ENCODE data around the gene AP5B1. TPM values are rescaled to one million over a fixed set of nuclear protein-coding genes. Genes with fewer than 3 reads are reported as not detected.
"Not testable (repeated sequence)": the region's sequence is repeated elsewhere in the genome, so short reads cannot be mapped to it uniquely, and the experiment has no call there.

Gene AP5B1
- polyA plus RNA-seq, 6 donors from 2014 or later = 3.4 to 17.2 (median 9.6) TPM

GRCh38 chr11:65762169-65762568 lies 18.6 kb downstream of the AP5B1 start:
- not testable (repeated sequence) for DNase-seq; H3K4me1 Mint-ChIP-seq; H3K36me3 Mint-ChIP-seq; H3K27me3 Mint-ChIP-seq; H3K9me3 Mint-ChIP-seq; H3K4me3 Mint-ChIP-seq; ATAC-seq (ENCODE audit: low read depth in 2 of 2); H3K27ac Mint-ChIP-seq

GRCh38 chr11:65745049-65745448 lies 35.7 kb downstream of the AP5B1 start:
- no peak overlapping the region for H3K27ac Mint-ChIP-seq
- H3K4me3 Mint-ChIP-seq = no peak overlapping the region
- H3K36me3 Mint-ChIP-seq = no peaks in the 10 kb centered on the region
- peaks cover 0 to 4% (median 3%) of the 10 kb centered on the region in 3 donors for H3K4me1 Mint-ChIP-seq
- DNase-seq = no peak
- H3K27me3 Mint-ChIP-seq = peaks cover 10 to 29% (median 15%) of the 10 kb centered on the region in 3 donors
- H3K9me3 Mint-ChIP-seq = peaks cover 0 to 3% (median 0%) of the 10 kb centered on the region in 7 donors
- no peak for ATAC-seq (ENCODE audit: low read depth in 2 of 2)

DNA sequence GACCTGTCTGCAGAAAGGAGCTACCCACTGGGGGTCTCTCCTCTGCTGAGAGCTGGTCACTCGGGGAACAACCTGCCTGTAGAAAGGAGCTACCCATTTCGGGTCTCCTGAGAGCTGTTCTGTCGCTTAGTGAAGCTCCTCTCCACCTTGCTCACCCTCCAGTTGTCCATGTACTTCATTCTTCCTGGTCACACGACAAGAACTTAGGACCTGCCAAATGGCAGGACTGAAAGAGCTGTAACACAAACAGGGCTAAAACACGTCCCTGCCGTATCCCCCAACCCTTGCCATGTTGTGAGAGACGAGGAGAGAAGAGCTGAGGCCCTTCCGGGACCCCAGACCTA lies 36.1 kb downstream of the AP5B1 start:
- Mint-ChIP-seq H3K9me3 (peaks cover 0 to 3% (median 0%) of the 10 kb centered on the region in 7 donors), H3K36me3 (no peaks in the 10 kb centered on the region), H3K4me1 (peaks cover 0 to 4% (median 3%) of the 10 kb centered on the region in 3 donors), H3K27me3 (peaks cover 10 to 32% (median 15%) of the 10 kb centered on the region in 3 donors), H3K27ac (no peak overlapping the region), H3K4me3 (no peak overlapping the region)
- ATAC-seq (ENCODE audit: low read depth in 2 of 2) (no peak), DNase-seq (no peak)

DNA sequence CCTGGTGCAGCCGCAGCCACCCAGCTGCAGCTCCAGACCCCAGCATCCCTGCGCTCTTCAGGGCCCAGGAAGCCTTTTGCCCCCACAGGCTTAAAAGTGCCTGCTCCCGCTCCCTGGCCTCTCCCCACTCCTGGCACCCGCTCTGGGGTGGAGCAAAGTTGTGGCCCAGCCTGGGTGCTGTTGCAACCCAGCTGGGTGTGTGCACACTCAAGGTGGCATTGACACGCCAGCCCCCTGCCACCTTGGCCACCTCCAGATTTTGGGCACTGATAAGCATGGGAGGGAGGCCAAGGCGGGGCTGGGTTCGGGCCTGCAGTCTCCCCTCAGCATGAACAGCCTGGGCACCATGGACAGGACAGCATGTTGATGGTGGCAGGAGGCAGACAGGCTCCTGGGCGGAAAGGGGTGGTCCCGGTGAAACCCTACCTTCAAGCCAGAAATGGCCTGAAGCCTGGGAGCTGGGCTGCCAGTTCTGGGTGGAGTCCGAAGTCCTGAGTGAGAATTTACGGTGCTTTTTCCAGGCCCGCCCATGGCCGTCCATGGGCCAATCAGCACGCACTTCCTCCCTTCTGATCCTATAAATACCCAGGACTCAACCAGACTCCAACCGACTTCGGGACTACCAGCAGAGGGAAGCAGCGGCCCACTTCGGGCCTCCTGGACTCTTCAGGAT lies 36.6 kb downstream of the AP5B1 start:
- H3K27me3 Mint-ChIP-seq = peaks cover 10 to 34% (median 15%) of the 10 kb centered on the region in 3 donors
- peaks cover 0 to 4% (median 3%) of the 10 kb centered on the region in 3 donors for H3K4me1 Mint-ChIP-seq
- ATAC-seq (ENCODE audit: low read depth in 2 of 2) = no peak
- H3K4me3 Mint-ChIP-seq = no peak overlapping the region
- no peak overlapping the region for H3K27ac Mint-ChIP-seq
- DNase-seq = no peak
- H3K9me3 Mint-ChIP-seq = peaks cover 0 to 3% (median 0%) of the 10 kb centered on the region in 7 donors
- H3K36me3 Mint-ChIP-seq = no peaks in the 10 kb centered on the region

- no peak overlapping the region for H3K27ac Mint-ChIP-seq
- no peak overlapping the region for H3K4me3 Mint-ChIP-seq
- DNase-seq (no peak), ATAC-seq (ENCODE audit: low read depth in 2 of 2) (no peak)
- H3K27me3 Mint-ChIP-seq = peaks cover 10 to 35% (median 15%) of the 10 kb centered on the region in 3 donors
- no peaks in the 10 kb centered on the region for H3K36me3 Mint-ChIP-seq
- H3K9me3 Mint-ChIP-seq = peaks cover 0 to 3% (median 0%) of the 10 kb centered on the region in 7 donors
- H3K4me1 Mint-ChIP-seq = peaks cover 0 to 4% (median 3%) of the 10 kb centered on the region in 3 donors
Observed at GRCh38 chr11:65743681-65744025, 37.1 kb downstream of the AP5B1 start.

- Mint-ChIP-seq H3K4me1 (peaks cover 0 to 4% (median 3%) of the 10 kb centered on the region in 3 donors), H3K36me3 (no peaks in the 10 kb centered on the region), H3K27me3 (peaks cover 19 to 39% (median 22%) of the 10 kb centered on the region in 3 donors), H3K27ac (no peak overlapping the region), H3K4me3 (peak overlapping the region in 1 of 8 donors; percentile 75), H3K9me3 (peaks cover 0 to 3% (median 0%) of the 10 kb centered on the region in 7 donors)
- DNase-seq (no peak), ATAC-seq (ENCODE audit: low read depth in 2 of 2) (no peak)
Observed at GRCh38 chr11:65742353-65742752, 38.4 kb downstream of the AP5B1 start.

DNA sequence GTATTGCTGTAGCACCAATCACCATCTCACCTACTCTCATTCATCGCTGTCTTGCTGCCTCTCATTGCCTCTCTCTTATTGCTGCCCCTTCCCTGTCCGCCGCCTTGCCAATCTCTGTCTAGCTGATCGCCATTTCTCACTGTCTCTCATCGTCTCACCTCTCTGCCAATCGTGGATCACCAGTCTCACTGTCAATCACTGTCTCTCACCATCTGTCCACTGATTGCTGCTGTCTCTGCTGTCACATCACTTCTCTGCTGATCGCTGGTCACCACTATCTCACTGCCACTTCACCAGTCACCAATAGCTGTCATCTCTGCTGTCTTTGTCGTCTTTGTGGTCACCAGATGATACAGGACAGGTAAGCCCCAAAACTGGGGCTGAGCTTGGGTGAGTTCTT lies 39.6 kb downstream of the AP5B1 start:
- Mint-ChIP-seq H3K4me1 (peaks cover 0 to 4% (median 3%) of the 10 kb centered on the region in 3 donors), H3K36me3 (no peaks in the 10 kb centered on the region), H3K9me3 (peaks cover 0 to 7% (median 0%) of the 10 kb centered on the region in 7 donors), H3K27me3 (peaks cover 23 to 33% (median 30%) of the 10 kb centered on the region in 3 donors), H3K4me3 (no peak overlapping the region), H3K27ac (no peak overlapping the region)
- ATAC-seq (ENCODE audit: low read depth in 2 of 2) = no peak
- no peak for DNase-seq

- H3K4me1 Mint-ChIP-seq = no peaks in the 10 kb centered on the region
- no peak overlapping the region for H3K27ac Mint-ChIP-seq
- peaks cover 0 to 7% (median 0%) of the 10 kb centered on the region in 7 donors for H3K9me3 Mint-ChIP-seq
- no peak for ATAC-seq (ENCODE audit: low read depth in 2 of 2)
- H3K27me3 Mint-ChIP-seq = peaks cover 31 to 41% (median 38%) of the 10 kb centered on the region in 3 donors
- no peak overlapping the region for H3K4me3 Mint-ChIP-seq
- no peaks in the 10 kb centered on the region for H3K36me3 Mint-ChIP-seq
- DNase-seq = no peak
Observed at GRCh38 chr11:65739022-65739421, 41.8 kb downstream of the AP5B1 start.

DNA sequence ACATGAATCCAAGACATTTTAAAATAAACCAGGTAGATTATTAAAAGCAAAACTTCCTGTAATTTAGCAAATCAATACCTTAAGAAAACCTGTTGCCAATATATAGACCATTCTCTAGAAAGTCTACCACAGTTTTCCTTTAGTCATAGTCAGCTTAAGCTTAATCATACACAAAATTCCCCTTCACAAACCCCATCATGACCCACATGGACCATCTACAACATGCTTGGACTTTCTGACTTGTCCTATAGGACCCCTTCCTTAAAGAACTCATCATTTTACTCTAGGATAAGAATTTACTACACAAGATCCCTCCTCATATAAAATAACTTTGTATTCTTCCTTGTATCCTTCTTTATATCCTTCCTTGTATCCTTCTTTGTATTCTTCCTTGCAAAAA lies 44.0 kb downstream of the AP5B1 start:
- no peaks in the 10 kb centered on the region for H3K36me3 Mint-ChIP-seq
- ATAC-seq (ENCODE audit: low read depth in 2 of 2) = no peak
- peak overlapping the region in 1 of 6 donors; percentile 65 for H3K27ac Mint-ChIP-seq
- no peaks in the 10 kb centered on the region for H3K4me1 Mint-ChIP-seq
- H3K9me3 Mint-ChIP-seq = peaks cover 0 to 7% (median 0%) of the 10 kb centered on the region in 7 donors
- DNase-seq = no peak
- H3K27me3 Mint-ChIP-seq = peaks cover 35 to 50% (median 45%) of the 10 kb centered on the region in 3 donors
- no peak overlapping the region for H3K4me3 Mint-ChIP-seq

DNA sequence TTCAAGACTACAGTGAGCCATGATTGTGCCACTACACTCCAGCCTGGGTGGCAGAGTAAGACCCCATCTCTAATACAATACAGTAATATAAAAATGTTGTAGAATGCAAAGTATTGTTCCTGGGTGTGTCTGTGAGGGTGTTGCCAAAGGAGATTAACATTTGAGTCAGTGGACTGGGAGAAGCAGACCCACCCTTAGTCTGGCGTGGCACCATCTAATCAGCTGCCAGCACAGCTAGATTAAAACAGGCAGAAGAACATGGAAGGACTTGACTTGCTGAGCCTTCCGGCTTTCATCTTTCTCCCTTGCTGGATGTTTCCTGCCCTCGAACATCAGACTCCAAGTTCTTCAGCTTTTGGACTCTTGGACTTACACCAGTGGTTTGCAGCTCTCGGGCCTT lies 45.7 kb downstream of the AP5B1 start:
- not testable (repeated sequence) for H3K4me1 Mint-ChIP-seq; ATAC-seq (ENCODE audit: low read depth in 2 of 2); H3K9me3 Mint-ChIP-seq; H3K36me3 Mint-ChIP-seq; DNase-seq; H3K4me3 Mint-ChIP-seq; H3K27ac Mint-ChIP-seq
- peaks cover 28 to 43% (median 38%) of the 10 kb centered on the region in 3 donors for H3K27me3 Mint-ChIP-seq

- Mint-ChIP-seq H3K4me3 (no peak overlapping the region), H3K27ac (no peak overlapping the region), H3K36me3 (no peaks in the 10 kb centered on the region), H3K27me3 (peaks cover 18 to 30% (median 22%) of the 10 kb centered on the region in 3 donors), H3K9me3 (peaks cover 0 to 3% (median 0%) of the 10 kb centered on the region in 7 donors), H3K4me1 (no peaks in the 10 kb centered on the region)
- DNase-seq = no peak
- no peak for ATAC-seq (ENCODE audit: low read depth in 2 of 2)
Observed at GRCh38 chr11:65730461-65730860, 50.3 kb downstream of the AP5B1 start.

DNA sequence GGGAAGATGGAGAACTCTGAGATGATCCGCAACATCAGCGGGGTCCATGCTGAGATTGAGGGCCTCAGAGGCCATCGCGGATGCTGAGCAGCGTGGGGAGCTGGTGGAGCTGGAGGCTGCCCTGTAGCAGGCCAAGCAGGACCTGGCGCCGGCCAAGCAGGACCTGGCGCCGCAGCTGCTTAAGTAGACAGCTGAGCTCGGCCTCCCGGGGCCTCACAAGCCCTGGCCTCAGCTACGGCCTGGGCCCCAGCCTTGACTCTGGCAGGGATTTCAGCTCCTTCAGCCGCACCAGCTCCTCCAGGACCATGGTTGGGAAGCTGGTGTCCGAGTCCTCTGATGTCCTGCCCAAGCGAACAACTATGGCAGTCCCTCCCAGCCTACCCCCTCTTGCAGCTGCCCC lies 52.9 kb downstream of the AP5B1 start:
- Mint-ChIP-seq H3K4me1 (no peaks in the 10 kb centered on the region), H3K27me3 (peaks cover 11 to 17% (median 15%) of the 10 kb centered on the region in 3 donors), H3K4me3 (no peak overlapping the region), H3K27ac (no peak overlapping the region), H3K9me3 (peaks cover 0 to 3% (median 0%) of the 10 kb centered on the region in 7 donors), H3K36me3 (no peaks in the 10 kb centered on the region)
- DNase-seq = no peak
- no peak for ATAC-seq (ENCODE audit: low read depth in 2 of 2)

GRCh38 chr11:65726660-65727059 lies 54.1 kb downstream of the AP5B1 start:
- no peaks in the 10 kb centered on the region for H3K4me1 Mint-ChIP-seq
- H3K36me3 Mint-ChIP-seq = no peaks in the 10 kb centered on the region
- no peak overlapping the region for H3K27ac Mint-ChIP-seq
- DNase-seq (no peak), ATAC-seq (ENCODE audit: low read depth in 2 of 2) (no peak)
- H3K27me3 Mint-ChIP-seq = peaks cover 4 to 10% (median 9%) of the 10 kb centered on the region in 3 donors
- H3K4me3 Mint-ChIP-seq = no peak overlapping the region
- peaks cover 0 to under 1% (median 0%) of the 10 kb centered on the region in 7 donors for H3K9me3 Mint-ChIP-seq
